OCI-M2 (cell line): Measurements from ENCODE around the gene ADGRG6.
A peak's percentile ranks its signal among the peaks of the same experiment; 100 is the strongest.
"Not testable (repeated sequence)": the region's sequence is repeated elsewhere in the genome, so short reads cannot be mapped to it uniquely, and the experiment has no call there.

Experiments
- DNase-seq: peaks from one replicate; lab custom pipeline; 2025; ENCODE audit not compliant: unreplicated experiment; lab: John Stamatoyannopoulos, UW

ADGRG6 gene

GRCh38 chr6:142441716-142442115 is 139.9 kb downstream of the ADGRG6 start:
- DNase-seq, result no peak

- no peak for DNase-seq
Observed at GRCh38 chr6:142443102-142443501, 141.3 kb downstream of the ADGRG6 start.

DNA sequence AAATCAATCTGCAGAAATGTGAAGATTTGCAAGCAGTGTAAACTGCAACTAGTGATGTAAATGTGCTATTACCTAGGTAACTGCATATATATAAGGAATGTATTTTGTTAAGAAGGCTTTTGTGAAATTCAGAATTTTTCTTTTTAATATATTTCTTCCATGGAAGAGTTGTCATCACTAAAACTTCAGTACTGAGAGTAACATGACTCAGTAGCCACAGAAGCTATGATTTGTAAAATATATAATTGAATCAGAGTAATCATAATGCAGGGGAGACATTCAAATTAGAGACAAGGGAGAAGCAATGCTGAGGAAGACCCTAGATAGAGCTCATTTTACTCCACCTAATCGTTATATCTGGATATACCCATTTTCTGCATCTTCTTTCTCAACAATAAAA is 141.7 kb downstream of the ADGRG6 start:
- no peak for DNase-seq

GRCh38 chr6:142444376-142444775 is 142.6 kb downstream of the ADGRG6 start:
- no peak for DNase-seq

DNA sequence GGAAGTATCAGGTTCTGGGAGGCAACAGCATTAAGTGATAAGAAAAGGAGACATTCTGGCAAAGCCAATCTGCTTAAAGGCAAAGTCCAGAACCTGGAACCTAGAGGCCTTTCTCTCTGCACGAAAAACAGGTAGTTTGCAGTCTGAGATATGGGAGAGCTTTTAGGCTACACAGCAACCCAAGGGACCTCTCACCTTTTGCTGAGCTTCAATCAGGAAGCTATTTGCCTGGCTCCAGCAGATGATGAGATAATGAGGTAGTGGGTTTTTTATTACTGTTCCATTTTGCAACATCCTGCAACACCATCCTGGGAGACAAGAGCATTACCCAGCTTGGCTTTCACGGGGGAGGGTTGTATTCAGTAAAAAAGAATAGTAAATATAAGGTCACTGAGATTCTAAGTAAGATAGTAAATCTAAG is 143.1 kb downstream of the ADGRG6 start:
- DNase-seq, result no peak

DNA sequence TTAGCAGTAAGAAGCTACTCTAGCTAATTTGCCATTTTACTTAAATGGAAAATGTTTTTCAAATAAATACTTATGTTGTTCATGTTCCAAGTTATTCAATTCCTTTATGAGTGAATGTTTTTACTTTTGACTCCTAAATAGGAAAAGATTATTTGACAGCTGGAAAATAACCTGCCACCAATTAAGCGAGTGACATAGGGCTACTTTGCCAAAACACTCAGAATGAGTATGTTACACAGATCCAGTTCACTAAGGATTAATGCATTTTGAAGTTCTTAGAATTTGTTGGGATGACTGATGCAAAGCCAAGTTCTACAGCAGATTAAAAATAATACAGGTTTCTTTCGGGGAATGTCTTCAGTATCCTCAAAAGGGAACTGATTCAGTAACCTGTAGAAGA is 144.4 kb downstream of the ADGRG6 start:
- DNase-seq, result no peak

- DNase-seq, result no peak
Observed at GRCh38 chr6:142446576-142446975, 144.8 kb downstream of the ADGRG6 start.

DNA sequence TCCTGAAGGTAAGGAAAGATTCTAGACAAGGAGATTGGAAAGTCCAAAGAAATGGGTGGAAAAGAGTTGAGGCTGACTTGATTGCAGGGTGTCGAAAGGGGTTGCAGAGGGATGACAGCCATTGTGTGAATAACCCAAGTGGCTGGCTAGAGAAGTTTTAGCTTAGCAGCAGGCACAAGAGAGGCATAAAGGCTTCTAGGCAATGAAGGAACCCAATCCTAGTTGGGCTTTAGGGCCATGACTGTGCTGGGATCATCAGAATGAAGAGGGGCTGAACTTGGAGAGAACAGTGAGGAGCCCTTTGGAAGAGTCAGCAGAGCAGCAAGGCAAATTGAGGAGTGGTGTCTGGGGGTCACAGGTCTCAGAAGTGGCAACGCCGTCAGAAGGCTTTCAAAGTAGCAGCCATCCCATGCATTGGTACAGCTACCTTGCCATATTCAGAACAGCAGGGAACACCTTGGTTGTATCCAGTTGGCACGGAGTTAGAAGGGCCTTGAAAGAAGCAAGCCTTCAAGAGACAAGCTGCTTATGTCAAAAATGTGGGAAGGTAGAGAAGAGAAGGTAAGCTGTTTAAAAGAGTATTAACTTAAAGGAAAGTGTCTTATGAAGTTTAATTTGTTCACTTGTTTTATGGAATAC is 146.4 kb downstream of the ADGRG6 start:
- DNase-seq, result no peak

DNA sequence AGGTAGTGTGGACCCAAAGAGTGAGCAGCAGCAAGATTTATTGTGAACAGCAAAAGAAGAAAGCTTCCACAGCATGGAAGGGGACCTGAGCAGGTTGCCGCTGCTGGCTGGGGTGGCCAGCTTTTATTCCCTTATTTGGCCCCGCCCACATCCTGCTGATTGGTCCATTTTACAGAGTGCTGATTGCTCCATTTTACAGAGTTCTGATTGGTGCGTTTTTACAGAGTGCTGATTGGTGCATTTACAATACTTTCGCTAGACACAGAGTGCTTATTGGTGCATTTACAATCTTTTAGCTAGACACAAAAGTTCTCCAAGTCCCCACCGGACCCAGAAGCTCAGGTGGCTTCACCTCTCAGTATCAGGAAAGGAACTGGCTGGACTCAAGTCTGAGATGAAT is 149.0 kb downstream of the ADGRG6 start:
- not testable (repeated sequence) for DNase-seq

DNA sequence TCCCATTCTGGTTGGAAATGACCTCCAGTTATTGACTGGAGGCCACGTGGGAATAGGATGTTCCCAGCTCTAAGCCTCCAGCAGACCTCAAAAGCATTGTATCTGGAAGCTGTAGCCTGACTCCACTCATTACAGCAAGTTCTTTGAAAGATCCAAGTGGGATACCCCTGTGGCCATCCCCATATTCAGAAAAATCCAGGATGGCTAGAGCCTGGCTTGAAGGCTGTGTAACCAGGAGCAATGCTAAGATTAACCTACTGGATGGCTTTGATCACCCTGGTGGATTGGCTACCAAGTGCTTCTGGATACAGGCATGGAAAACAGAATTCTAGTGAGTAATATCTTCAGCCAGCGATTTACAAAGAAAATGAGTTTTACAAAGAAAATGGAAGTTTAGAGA is 151.2 kb downstream of the ADGRG6 start:
- DNase-seq, result no peak

GRCh38 chr6:142454196-142454595 is 152.4 kb downstream of the ADGRG6 start:
- DNase-seq, result not testable (repeated sequence)

DNA sequence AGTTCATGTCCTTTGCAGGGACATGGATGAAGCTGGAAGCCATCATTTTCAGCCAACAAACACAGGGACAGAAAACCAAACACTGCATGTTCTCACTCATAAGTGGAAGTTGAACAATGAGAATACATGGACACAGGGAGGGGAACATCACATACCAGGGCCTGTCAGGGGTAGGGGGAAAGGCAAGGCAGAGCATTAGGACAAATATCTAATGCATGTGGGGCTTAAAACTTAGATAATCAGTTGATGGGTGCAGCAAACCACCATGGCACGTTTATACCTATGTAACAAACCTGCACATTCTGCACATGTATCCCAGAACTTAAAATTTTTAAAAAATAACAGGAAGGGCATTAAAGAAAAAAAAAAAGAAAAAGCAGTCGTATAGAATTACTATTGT is 153.0 kb downstream of the ADGRG6 start:
- not testable (repeated sequence) for DNase-seq

DNA sequence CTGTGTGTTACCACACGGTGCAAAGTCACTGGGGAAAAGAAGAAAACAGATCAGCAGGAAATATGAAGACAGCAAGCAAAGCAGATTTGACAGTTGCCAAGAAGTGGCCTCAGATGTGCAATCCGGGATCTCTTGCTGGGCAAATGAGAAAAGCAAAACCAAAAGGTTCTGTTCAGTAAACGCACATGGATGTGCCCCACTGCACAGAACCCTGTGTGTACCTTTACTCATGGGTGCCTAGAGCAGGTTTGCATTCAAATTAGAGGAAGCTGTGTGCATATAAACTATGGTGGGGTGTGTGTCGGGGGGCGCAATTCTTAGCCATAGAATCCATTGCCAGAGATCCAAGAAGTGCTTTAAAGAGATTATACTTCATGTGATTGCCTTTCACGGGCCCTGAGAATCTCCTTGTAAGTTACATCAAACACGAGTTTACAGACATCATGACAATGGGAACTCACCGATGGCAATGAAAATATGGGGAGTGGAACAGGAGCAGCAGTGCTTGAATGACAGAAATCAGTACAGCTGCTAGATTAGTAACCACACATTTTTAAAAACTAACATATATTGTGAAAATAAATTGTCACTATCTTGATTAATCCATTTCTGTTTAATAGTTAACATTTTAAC is 154.3 kb downstream of the ADGRG6 start:
- no peak for DNase-seq

- no peak for DNase-seq
Observed at GRCh38 chr6:142457638-142458406, 156.0 kb downstream of the ADGRG6 start.

DNA sequence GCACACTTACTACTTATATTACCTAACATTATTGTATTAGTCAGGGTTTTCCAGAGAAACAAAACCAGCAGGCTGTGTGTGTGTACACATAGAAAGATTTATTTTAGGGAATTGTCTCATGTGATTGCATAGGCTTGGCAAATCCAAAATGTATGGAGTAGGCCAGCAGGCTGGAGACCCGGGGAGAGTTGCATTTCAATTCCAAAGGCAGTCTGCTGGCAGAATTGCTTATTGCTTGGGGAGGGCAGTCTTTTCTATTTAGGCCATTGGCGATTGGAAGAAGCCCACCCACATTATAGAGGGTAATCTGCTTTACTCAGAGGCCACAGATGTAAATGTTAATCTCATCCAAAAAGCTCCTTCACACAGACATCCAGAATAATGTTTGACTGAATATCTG is 157.0 kb downstream of the ADGRG6 start:
- DNase-seq, result no peak

GRCh38 chr6:142459271-142459670 is 157.5 kb downstream of the ADGRG6 start:
- DNase-seq, result no peak

GRCh38 chr6:142462260-142462659 is 160.5 kb downstream of the ADGRG6 start:
- DNase-seq, result no peak

GRCh38 chr6:142463988-142464387 is 162.2 kb downstream of the ADGRG6 start:
- DNase-seq, result no peak

DNA sequence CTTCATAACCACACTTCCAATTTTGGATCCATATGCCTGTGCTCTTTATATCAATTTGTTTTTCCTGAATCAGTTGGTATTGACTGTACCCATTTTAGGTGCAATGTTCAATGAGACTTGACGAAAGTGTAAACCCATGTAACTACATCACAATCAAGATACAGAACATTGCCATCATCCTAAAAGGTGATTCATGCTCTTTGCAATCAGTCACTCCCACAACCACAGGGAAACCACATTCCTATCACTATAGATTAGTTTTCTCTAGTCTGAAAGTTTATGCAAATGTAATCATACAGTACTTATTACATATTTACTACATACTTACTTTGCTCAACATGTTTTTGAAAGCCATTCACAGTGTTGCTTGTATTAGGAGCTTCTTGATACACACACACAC is 167.4 kb downstream of the ADGRG6 start:
- DNase-seq, result no peak

DNA sequence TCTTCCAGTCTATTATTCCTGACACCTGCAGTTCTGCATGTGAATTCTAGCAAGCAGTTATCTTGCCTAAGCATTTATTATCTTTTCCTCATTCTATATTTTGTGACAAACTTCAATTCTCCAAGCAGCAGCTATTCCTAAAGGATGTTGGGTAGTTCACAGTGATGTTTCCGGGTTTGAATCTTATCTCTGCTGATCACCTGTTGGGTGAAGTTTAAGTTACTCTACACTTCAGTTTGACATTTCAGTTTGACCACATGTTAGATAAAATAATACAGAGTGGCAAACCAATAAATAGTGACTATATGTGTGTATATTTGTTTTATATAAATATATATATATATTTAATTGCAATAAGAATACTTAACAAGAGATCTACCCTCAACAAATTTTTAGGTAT is 168.6 kb downstream of the ADGRG6 start:
- DNase-seq, result no peak

DNA sequence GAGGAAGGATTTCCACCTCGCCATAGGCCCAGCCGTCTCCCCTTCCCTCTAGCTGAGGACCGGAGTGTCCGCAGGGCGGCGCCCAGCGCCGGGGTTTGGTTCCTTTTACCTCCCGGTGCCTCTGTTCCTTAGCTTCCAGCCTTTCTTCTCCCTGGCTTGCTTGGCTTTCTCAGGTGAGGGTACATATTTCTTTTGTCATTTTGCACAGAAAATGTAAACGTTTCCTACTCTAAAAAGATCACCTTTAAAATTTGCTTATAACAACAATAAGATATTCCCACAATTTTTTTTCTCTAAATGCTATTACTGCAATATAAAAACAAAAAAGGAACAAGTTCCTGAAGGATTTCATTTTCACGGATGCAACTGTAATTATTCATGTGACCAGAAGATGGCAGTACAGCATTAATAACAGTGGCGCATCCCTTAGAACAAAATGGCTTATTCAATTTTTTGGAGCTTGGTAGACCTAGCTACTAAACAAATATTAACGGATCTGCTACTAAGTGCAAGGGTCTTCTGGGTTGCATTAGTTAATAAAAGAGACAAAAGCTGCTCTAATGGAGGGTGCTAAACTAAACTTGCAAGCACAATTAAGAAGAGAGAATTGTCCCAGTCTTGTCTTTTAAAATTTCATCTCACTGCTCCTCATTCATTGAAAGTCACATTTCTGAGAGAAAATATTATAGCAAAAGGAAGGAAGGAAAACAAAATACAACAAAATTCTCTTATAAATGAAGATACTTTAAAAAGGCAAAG is 172.9 kb downstream of the ADGRG6 start:
- DNase-seq, result peak; percentile 63

DNA sequence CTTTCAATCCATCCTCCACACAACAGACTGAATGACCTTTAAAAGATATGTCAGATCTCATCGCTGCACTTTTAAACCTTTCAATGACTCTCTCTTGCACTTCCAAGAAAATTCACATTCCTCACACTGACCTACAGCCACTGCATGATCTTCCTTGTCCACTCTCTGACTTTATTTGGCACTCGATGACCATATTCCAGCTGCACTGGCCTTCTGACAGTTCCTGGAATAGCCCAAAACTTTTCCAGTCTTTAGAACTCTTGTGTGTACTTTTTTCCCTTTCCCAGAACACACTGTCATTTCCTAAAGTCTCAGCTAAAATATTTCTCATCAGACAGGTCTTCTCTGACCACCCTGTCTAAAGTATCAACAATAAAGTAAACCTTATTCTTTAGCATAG is 174.6 kb downstream of the ADGRG6 start:
- DNase-seq, result no peak
